Hepatocyte (in vitro differentiated cells): ENCODE results near the gene FNDC3B.

ENCODE experiments used
- EZH2 ChIP-seq: fragments of 200-600 bp; sonication (generic); IDR thresholded peaks from 2 replicates; pipeline ENCODE4 v1.6.1; 2016; ENCODE audit warnings: antibody characterized with exemption, mild to moderate bottlenecking, borderline replicate concordance
- EZH2phosphoT487 ChIP-seq: fragments of 200-600 bp; sonication (generic); IDR thresholded peaks from one replicate; pipeline ENCODE4 v1.6.1; 2018; ENCODE audit warnings: antibody characterized with exemption, mild to moderate bottlenecking, low read depth, moderate library complexity; ENCODE audit not compliant: unreplicated experiment, severe bottlenecking
- TF ChIP-seq, protein P1 (sequence below): fragments of 200-600 bp; sonication (generic); IDR thresholded peaks from 2 replicates; pipeline ENCODE4 v1.5.1; 2016; ENCODE audit warnings: antibody characterized with exemption, mild to moderate bottlenecking; ENCODE audit not compliant: poor library complexity

- TF ChIP-seq, protein P1, sequence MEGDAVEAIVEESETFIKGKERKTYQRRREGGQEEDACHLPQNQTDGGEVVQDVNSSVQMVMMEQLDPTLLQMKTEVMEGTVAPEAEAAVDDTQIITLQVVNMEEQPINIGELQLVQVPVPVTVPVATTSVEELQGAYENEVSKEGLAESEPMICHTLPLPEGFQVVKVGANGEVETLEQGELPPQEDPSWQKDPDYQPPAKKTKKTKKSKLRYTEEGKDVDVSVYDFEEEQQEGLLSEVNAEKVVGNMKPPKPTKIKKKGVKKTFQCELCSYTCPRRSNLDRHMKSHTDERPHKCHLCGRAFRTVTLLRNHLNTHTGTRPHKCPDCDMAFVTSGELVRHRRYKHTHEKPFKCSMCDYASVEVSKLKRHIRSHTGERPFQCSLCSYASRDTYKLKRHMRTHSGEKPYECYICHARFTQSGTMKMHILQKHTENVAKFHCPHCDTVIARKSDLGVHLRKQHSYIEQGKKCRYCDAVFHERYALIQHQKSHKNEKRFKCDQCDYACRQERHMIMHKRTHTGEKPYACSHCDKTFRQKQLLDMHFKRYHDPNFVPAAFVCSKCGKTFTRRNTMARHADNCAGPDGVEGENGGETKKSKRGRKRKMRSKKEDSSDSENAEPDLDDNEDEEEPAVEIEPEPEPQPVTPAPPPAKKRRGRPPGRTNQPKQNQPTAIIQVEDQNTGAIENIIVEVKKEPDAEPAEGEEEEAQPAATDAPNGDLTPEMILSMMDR: no peak
- TF ChIP-seq EZH2phosphoT487 (no peak), EZH2 (no peak)
These were observed 372.1 kb downstream of the FNDC3B start for GRCh38 chr3:172411478-172411947.
